ENCODE data around the gene LCE4A. TPM values are rescaled to one million over a fixed set of nuclear protein-coding genes. Genes with fewer than 3 reads are reported as not detected.

LCE4A gene, protein sequence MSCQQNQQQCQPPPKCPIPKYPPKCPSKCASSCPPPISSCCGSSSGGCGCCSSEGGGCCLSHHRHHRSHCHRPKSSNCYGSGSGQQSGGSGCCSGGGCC
- total RNA-seq, result not detected in 2 replicates

GRCh38 chr1:152707860-152708259 lies at the start of gene LCE4A:
Gene LCE4A, plus strand, starts transcription at chr1:152708160. Its CDS starts 916 bp downstream, at chr1:152709076.

DNA sequence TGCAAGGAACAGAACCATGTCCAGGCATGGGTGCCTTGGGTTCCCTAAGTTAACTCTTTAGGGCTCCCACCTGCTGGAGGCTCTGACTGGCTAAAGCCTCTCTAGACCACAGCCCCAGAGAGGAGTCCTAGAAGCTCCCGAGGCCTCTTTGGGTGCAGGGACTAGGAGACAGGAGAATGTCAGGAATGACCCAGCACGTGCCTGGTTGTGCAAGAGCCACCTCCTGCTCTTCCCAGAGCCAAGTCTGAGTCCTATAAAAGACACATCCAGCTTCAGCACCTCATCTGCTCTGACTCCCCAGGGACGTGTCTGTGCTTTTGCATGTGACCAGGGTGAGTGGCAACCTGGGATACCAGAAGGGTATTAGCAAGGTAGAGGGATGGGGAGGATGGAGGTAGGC lies 44.9 kb upstream of the LCE4A start, which contains the start of gene LCE2D:
TSS of gene LCE2D (plus strand) at position 283 of the 400 bp plus-strand sequence. CDS start 726 bp downstream, outside the sequence.

GRCh38 chr1:152674983-152675382 lies 33.0 kb upstream of the LCE4A start, which contains the start of gene LCE2C:
Gene LCE2C, plus strand, starts transcription at chr1:152675279. Its CDS starts 737 bp downstream, at chr1:152676016.

DNA sequence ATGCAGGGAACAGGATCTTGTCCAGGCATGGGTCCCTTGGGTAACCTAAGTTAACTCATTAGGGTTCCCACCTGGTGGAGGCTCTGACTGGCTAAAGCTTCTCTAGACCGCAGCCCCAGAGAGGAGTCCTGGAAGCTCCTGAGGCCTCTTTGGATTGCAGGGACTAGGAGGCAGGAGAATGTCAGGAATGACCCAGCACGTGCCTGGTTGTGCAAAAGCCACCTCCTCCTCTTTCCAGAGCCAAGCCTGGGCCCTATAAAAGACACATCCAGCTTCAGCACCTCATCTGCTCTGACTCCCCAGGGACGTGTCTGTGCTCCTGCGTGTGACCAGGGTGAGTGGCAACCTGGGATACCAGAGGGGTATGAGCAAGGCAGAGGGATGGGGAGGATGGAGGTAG lies 22.1 kb upstream of the LCE4A start, which contains the start of gene LCE2B:
TSS of gene LCE2B (plus strand) at position 301 of the 400 bp plus-strand sequence. CDS start 721 bp downstream, outside the sequence.

DNA sequence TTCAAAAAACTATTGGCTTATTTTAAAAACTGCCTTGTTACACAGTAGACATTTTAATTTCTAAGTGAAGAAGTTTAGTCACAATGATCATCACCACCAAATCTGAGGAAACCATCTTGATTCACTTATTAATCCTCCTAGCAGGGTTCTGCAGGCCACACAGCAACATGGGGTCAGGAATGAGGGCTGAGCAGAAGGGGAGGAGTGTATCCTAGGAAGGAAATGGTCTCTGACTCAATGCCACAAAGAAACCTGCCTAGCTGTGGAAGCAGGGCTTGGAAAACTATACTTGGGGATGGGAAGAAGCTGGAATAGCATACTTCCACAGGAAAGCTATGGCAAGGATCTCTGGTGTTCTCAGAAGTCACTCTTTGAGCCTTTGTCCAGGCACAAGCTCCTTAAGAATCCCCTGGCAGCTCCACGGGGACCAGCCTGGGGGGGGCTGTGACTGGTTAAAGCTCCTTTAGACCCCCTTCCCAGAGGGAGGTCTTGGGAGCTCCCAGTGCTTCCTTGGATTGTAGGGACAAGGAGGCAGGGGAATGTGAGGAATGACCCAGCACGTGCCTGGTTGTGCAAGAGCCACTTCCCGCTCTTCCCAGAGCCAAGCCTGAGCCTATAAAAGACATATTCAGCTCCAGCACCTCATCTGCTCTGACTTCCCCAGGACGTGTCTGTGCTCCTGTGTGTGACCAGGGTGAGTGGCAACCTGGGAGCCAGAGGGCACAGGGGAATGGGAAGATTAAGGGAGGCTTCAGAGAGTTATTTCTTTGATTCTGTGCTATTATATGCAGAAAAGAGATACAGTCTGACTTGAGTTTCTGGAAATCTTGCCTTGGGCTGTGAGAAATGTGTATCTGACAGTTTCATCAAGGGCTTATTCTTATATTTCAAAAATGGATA lies 10.0 kb upstream of the LCE4A start, which contains the start of gene LCE2A:
TSS of gene LCE2A (plus strand) at position 645 of the 900 bp plus-strand sequence. CDS start 557 bp downstream, outside the sequence.

GRCh38 chr1:152757747-152758146 lies 49.8 kb downstream of the LCE4A start, which contains the start of gene KPRP:
Gene KPRP, plus strand, starts transcription at chr1:152758025. Its CDS starts 1,564 bp downstream, at chr1:152759589.

Other genes with a start within 250 kb of the LCE4A start
- not detected in 2 replicates for gene LCE5A, start 197.4 kb upstream of the LCE4A start, total RNA-seq
- not detected in 2 replicates for gene CRCT1, start 193.7 kb upstream of the LCE4A start, total RNA-seq
- gene LCE3E, start 141.4 kb upstream of the LCE4A start, total RNA-seq, result not detected in 2 replicates
- not detected in 2 replicates for gene LCE3D, start 127.6 kb upstream of the LCE4A start, total RNA-seq
- not detected in 2 replicates for gene LCE3C, start 107.9 kb upstream of the LCE4A start, total RNA-seq
- gene LCE3B, start 94.3 kb upstream of the LCE4A start, total RNA-seq, result not detected in 2 replicates
- not detected in 2 replicates for gene LCE3A, start 85.1 kb upstream of the LCE4A start, total RNA-seq
- gene LCE2D, start 44.8 kb upstream of the LCE4A start, total RNA-seq, result not detected in 2 replicates
- not detected in 2 replicates for gene LCE2C, start 32.9 kb upstream of the LCE4A start, total RNA-seq
- not detected in 2 replicates for gene LCE2B, start 22.0 kb upstream of the LCE4A start, total RNA-seq
- 0.79 TPM in 1 of 2 replicates, not detected in the other for gene LCE2A, start 9.8 kb upstream of the LCE4A start, total RNA-seq
- gene KPRP, start 49.9 kb downstream of the LCE4A start, total RNA-seq, result not detected in 2 replicates
- not detected in 2 replicates for gene LCE1F, start 67.0 kb downstream of the LCE4A start, total RNA-seq
- not detected in 2 replicates for gene LCE1E, start 78.1 kb downstream of the LCE4A start, total RNA-seq
- gene LCE1D, start 88.6 kb downstream of the LCE4A start, total RNA-seq, result not detected in 2 replicates
- gene LCE1C, start 98.5 kb downstream of the LCE4A start, total RNA-seq, result not detected in 2 replicates
- not detected in 2 replicates for gene LCE1B, start 103.8 kb downstream of the LCE4A start, total RNA-seq
- gene LCE1A, start 119.3 kb downstream of the LCE4A start, total RNA-seq, result not detected in 2 replicates
- not detected in 2 replicates for gene LCE6A, start 134.7 kb downstream of the LCE4A start, total RNA-seq
- gene LCE7A, start 151.8 kb downstream of the LCE4A start, total RNA-seq, result not detected in 2 replicates
- gene SMCP, start 170.2 kb downstream of the LCE4A start, total RNA-seq, result not detected in 2 replicates
- gene IVL, start 200.4 kb downstream of the LCE4A start, total RNA-seq, result 0.54 and 0.79 TPM in 2 replicates
- gene SPRR5, start 239.0 kb downstream of the LCE4A start, total RNA-seq, result not detected in 2 replicates